Esophagus muscularis mucosa (tissue), 4 donors: ENCODE results near the gene SEMA4B.
"Not testable (repeated sequence)": the region's sequence is repeated elsewhere in the genome, so short reads cannot be mapped to it uniquely, and the experiment has no call there.

Experiments used
- CTCF ChIP-seq, 3 experiments: fragments of 200-600 bp in 2 of 3; fragments of 450-650 bp in 1 of 3; sonication (generic) in 2 of 3; IDR thresholded peaks; one replicate each; pipeline ENCODE4 v1.5.1; 2017 to 2019; ENCODE audit warnings: antibody characterized with exemption in 3 of 3, mild to moderate bottlenecking in 2 of 3, moderate library complexity in 1 of 3
- EP300 ChIP-seq: sonication (generic); formaldehyde crosslinking; IDR thresholded peaks from one replicate; pipeline ENCODE4 v1.6.1; 2017; ENCODE audit warnings: antibody characterized with exemption
- POLR2A ChIP-seq: fragments of 450-650 bp; IDR thresholded peaks from one replicate; pipeline ENCODE4 v1.6.1; 2017; ENCODE audit warnings: antibody characterized with exemption, moderate library complexity, mild to moderate bottlenecking, low read depth
- POLR2AphosphoS5 ChIP-seq, 2 donors: sonication (generic); formaldehyde crosslinking; IDR thresholded peaks; one replicate each; pipeline ENCODE4 v1.6.1; 2017; ENCODE audit warnings: antibody characterized with exemption in 2 of 2

- TF ChIP-seq CTCF (IDR thresholded peaks at IDR 0.05); POLR2AphosphoS5 (IDR thresholded peaks at IDR 0.05); EP300; POLR2A: not testable (repeated sequence)
Observed at GRCh38 chr15:90164239-90164638, 36.9 kb upstream of the SEMA4B start.
